ENCODE measurements around the gene ANKAR.

The ANKAR gene

DNA sequence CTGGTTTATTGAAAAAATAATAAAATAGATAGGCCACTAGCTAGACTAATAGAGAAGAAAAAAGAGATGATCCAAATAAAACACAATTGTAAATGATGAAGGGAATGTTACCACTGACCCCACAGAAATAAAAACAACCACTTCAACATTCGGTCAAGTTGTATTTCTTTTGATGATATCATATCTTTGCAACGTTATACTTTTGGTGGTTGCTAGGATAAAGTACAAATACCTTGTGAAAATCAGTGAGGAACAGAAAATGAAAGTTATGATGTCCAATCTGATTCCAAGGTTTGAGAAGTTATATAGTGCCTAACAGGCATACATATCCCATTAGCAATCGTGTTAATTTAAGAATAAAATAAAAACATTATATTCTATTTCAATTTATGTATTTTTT lies 19.8 kb upstream of the ANKAR start:
- ATAC-seq, result no peak

GRCh38 chr2:189657867-189658266 lies 16.6 kb upstream of the ANKAR start:
- TF ChIP-seq ARNTL (CRISPR knock-in tag; IDR thresholded peaks at IDR 0.05; ENCODE audit: borderline replicate concordance, low read depth), result no peak
- ATAC-seq, result no peak

More for the DNA sequence above, 19.8 kb upstream of the ANKAR start:
- TF ChIP-seq ZC3H10 (CRISPR knock-in tag; IDR thresholded peaks at IDR 0.05) (no peak), TOX (CRISPR knock-in tag; IDR thresholded peaks at IDR 0.05; ENCODE audit: borderline replicate concordance) (no peak), ZNF565 (CRISPR knock-in tag; conservative IDR thresholded peaks at IDR 0.05; ENCODE audit: low read depth) (no peak), CREB5 (CRISPR knock-in tag; IDR thresholded peaks at IDR 0.05; ENCODE audit: low read depth) (no peak), BACH2 (CRISPR knock-in tag; IDR thresholded peaks at IDR 0.05; ENCODE audit: borderline replicate concordance) (no peak), ZNF8 (CRISPR knock-in tag; IDR thresholded peaks at IDR 0.05) (no peak), CSDC2 (CRISPR knock-in tag; IDR thresholded peaks at IDR 0.05) (no peak)
- TF ChIP-seq, protein P1, sequence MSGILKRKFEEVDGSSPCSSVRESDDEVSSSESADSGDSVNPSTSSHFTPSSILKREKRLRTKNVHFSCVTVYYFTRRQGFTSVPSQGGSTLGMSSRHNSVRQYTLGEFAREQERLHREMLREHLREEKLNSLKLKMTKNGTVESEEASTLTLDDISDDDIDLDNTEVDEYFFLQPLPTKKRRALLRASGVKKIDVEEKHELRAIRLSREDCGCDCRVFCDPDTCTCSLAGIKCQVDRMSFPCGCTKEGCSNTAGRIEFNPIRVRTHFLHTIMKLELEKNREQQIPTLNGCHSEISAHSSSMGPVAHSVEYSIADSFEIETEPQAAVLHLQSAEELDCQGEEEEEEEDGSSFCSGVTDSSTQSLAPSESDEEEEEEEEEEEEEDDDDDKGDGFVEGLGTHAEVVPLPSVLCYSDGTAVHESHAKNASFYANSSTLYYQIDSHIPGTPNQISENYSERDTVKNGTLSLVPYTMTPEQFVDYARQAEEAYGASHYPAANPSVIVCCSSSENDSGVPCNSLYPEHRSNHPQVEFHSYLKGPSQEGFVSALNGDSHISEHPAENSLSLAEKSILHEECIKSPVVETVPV (CRISPR knock-in tag; IDR thresholded peaks at IDR 0.05), result no peak

- TF ChIP-seq CSDC2 (CRISPR knock-in tag; IDR thresholded peaks at IDR 0.05) (no peak), ARNTL (CRISPR knock-in tag; IDR thresholded peaks at IDR 0.05; ENCODE audit: borderline replicate concordance, low read depth) (no peak), PPARA (CRISPR knock-in tag; IDR thresholded peaks at IDR 0.05; ENCODE audit: borderline replicate concordance) (no peak), ZFP30 (CRISPR knock-in tag; IDR thresholded peaks at IDR 0.05) (no peak), POU6F1 (CRISPR knock-in tag; IDR thresholded peaks at IDR 0.05; ENCODE audit: borderline replicate concordance, low read depth) (no peak), ESRRG (CRISPR knock-in tag; IDR thresholded peaks at IDR 0.05) (no peak), CREB5 (CRISPR knock-in tag; IDR thresholded peaks at IDR 0.05; ENCODE audit: low read depth) (no peak), TOX (CRISPR knock-in tag; IDR thresholded peaks at IDR 0.05; ENCODE audit: borderline replicate concordance) (no peak), ZC3H10 (CRISPR knock-in tag; IDR thresholded peaks at IDR 0.05) (no peak), GLIS3 (CRISPR knock-in tag; IDR thresholded peaks at IDR 0.05) (no peak), ZNF8 (CRISPR knock-in tag; IDR thresholded peaks at IDR 0.05) (no peak), ISL1 (CRISPR knock-in tag; IDR thresholded peaks at IDR 0.05) (no peak), RARB (CRISPR knock-in tag; IDR thresholded peaks at IDR 0.05) (no peak), OSR1 (CRISPR knock-in tag; IDR thresholded peaks at IDR 0.05) (no peak), ZFP3 (CRISPR knock-in tag; IDR thresholded peaks at IDR 0.05) (no peak), BACH2 (CRISPR knock-in tag; IDR thresholded peaks at IDR 0.05; ENCODE audit: borderline replicate concordance) (no peak), TCF4 (CRISPR knock-in tag; IDR thresholded peaks at IDR 0.05; ENCODE audit: borderline replicate concordance) (no peak)
- TF ChIP-seq, protein P1 (CRISPR knock-in tag; IDR thresholded peaks at IDR 0.05), result no peak
- TF ChIP-seq, protein P2, sequence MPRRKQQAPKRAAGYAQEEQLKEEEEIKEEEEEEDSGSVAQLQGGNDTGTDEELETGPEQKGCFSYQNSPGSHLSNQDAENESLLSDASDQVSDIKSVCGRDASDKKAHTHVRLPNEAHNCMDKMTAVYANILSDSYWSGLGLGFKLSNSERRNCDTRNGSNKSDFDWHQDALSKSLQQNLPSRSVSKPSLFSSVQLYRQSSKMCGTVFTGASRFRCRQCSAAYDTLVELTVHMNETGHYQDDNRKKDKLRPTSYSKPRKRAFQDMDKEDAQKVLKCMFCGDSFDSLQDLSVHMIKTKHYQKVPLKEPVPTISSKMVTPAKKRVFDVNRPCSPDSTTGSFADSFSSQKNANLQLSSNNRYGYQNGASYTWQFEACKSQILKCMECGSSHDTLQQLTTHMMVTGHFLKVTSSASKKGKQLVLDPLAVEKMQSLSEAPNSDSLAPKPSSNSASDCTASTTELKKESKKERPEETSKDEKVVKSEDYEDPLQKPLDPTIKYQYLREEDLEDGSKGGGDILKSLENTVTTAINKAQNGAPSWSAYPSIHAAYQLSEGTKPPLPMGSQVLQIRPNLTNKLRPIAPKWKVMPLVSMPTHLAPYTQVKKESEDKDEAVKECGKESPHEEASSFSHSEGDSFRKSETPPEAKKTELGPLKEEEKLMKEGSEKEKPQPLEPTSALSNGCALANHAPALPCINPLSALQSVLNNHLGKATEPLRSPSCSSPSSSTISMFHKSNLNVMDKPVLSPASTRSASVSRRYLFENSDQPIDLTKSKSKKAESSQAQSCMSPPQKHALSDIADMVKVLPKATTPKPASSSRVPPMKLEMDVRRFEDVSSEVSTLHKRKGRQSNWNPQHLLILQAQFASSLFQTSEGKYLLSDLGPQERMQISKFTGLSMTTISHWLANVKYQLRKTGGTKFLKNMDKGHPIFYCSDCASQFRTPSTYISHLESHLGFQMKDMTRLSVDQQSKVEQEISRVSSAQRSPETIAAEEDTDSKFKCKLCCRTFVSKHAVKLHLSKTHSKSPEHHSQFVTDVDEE (CRISPR knock-in tag; IDR thresholded peaks at IDR 0.05), result no peak
- TF ChIP-seq, protein P3, sequence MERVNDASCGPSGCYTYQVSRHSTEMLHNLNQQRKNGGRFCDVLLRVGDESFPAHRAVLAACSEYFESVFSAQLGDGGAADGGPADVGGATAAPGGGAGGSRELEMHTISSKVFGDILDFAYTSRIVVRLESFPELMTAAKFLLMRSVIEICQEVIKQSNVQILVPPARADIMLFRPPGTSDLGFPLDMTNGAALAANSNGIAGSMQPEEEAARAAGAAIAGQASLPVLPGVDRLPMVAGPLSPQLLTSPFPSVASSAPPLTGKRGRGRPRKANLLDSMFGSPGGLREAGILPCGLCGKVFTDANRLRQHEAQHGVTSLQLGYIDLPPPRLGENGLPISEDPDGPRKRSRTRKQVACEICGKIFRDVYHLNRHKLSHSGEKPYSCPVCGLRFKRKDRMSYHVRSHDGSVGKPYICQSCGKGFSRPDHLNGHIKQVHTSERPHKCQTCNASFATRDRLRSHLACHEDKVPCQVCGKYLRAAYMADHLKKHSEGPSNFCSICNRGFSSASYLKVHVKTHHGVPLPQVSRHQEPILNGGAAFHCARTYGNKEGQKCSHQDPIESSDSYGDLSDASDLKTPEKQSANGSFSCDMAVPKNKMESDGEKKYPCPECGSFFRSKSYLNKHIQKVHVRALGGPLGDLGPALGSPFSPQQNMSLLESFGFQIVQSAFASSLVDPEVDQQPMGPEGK (CRISPR knock-in tag; IDR thresholded peaks at IDR 0.05; ENCODE audit: borderline replicate concordance), result no peak
- ATAC-seq, result no peak
Observed at GRCh38 chr2:189658306-189659212, 15.9 kb upstream of the ANKAR start.

Data from SK-N-SH treated with all-trans-retinoic acid at 6 μM for 48 hours (cell line).